GM19043 (cell line): ENCODE data around the gene OR51L1.

Experiments used
- ATAC-seq: cut with Tn5 transposase; IDR thresholded peaks from one replicate; pipeline ENCODE4 v1.9.1; 2021; ENCODE audit warnings: low read depth; ENCODE audit not compliant: unreplicated experiment

Gene OR51L1

DNA sequence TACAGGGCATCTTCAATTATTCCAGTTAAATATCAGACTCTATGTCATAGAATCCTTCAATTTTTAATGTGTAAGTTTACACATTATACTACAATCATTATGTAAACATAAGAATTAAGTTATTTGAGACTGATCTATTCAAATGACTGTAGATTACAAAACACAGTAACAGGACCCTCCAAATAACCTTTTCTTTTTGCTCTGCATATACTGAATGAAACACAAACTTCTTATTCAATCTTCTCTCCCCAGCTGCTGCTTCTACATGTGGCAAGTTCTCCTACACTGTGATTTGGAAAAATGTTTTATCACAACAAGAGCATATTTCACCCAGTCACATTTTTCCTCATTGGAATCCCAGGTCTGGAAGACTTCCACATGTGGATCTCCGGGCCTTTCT is 51.6 kb downstream of the OR51L1 start, which contains the start of gene OR52J3:
Gene OR52J3, plus strand, starts transcription at position 301 of the 400 bp plus-strand sequence. Its CDS starts 0 bp downstream, at position 301.
- ATAC-seq, result no peak

DNA sequence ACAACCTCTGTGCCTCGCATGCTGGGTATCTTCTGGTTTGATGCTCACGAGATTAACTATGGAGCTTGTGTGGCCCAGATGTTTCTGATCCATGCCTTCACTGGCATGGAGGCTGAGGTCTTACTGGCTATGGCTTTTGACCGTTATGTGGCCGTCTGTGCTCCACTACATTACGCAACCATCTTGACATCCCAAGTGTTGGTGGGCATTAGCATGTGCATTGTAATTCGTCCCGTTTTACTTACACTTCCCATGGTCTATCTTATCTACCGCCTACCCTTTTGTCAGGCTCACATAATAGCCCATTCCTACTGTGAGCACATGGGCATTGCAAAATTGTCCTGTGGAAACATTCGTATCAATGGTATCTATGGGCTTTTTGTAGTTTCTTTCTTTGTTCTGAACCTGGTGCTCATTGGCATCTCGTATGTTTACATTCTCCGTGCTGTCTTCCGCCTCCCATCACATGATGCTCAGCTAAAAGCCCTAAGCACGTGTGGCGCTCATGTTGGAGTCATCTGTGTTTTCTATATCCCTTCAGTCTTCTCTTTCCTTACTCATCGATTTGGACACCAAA is 52.2 kb downstream of the OR51L1 start:
- ATAC-seq, result no peak
